EL (cell line): ENCODE measurements around the gene MAPK1IP1L.
"Not testable (repeated sequence)": the region's sequence is repeated elsewhere in the genome, so short reads cannot be mapped to it uniquely, and the experiment has no call there.

Experiments
- DNase-seq: peaks from one replicate; pipeline ENCODE4 v3.0.0-alpha.2; 2016

The MAPK1IP1L gene

DNA sequence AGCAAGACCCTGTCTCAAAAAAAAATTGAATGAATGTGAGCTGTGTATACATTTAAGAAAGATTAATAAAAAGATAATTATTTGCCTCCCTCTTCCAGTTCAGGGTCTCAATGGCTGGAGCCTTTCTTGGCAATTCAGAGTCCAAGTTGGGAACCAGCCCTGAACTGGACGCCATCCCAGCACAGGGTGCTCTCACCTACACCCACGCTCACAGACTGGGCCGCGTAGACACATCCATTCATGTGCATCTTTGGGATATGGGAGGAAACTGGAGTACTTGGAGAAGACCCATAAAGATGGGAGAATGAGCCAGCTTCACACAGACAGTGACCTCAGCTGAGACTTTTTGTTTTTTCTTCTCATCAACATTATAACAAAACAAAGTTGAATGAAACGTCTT is 6.5 kb downstream of the MAPK1IP1L start:
- DNase-seq: no peak

DNA sequence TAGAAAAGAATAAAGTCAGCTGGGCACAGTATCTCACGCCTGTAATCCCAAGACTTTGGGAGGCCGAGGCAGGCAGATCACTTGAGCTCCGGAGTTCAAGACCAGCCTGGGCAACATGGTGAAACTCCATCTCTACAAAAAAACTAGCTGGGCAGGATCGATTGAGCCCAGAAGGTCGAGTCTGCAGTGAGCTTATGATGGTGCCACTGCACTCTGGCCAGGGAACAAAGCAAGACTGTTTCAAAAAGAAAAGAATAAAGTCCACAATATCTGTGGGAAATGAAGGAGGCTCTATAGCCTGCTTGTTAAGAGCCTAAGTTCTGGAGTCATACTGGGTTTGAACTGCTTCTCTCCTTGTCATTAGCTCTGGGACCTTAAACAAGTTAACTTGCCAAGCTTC is 7.9 kb downstream of the MAPK1IP1L start:
- DNase-seq: no peak

DNA sequence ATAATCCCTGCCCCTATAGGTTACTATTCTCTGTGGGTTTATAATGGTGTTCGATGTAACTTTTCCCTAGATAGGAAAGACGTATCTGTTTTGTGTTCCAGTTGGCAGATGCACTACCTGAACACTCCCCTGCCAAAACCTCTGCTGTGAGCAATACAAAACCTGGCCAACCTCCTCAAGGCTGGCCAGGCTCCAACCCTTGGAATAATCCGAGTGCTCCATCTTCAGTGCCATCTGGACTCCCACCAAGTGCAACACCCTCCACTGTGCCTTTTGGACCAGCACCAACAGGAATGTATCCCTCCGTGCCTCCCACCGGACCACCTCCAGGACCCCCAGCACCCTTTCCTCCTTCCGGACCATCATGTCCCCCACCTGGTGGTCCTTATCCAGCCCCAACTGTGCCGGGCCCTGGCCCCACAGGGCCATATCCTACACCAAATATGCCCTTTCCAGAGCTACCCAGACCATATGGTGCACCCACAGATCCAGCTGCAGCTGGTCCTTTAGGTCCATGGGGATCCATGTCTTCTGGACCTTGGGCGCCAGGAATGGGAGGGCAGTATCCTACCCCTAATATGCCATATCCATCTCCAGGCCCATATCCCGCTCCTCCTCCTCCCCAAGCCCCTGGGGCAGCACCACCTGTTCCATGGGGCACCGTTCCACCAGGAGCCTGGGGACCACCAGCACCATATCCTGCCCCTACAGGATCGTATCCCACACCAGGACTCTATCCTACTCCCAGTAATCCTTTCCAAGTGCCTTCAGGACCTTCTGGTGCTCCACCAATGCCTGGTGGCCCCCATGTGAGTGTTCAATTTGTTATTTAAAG is 11.3 kb downstream of the MAPK1IP1L start:
- DNase-seq: no peak

DNA sequence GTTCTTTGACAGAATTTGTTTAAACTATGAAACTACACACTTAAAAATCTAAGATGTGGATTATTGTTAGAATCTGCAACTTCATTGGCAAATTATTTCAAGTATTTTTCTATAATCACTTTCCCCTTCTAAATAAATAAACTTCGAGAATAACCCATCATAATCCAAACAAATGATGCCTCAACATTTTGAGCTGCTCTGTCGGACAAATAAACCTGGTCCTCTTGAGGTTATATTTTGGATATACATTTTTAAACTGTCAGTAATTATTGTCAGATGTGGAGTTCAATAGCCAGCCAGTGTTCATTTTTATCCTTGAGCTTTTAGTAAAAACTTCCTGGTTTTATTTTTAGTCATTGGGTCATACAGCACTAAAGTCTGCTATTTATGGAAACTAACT is 13.4 kb downstream of the MAPK1IP1L start:
- not testable (repeated sequence) for DNase-seq

DNA sequence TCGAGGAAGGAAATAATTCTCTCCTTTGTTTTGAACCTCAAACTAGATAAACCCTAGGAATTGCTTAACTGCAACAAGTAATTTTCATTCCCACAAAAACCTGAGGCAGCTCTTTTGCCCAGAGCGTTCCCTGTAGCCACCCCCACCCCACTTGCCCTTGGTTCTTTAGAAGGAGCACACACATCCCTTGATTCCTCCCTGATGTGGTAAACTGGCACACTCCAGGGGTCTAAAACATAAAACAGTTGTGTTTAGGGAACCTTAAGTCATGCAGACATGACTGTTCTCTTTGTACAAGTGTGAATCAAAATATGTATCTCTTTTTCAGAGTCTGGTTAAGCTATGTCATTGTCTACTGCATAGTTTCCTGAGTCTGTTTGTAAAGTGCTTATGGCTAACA is 14.0 kb downstream of the MAPK1IP1L start:
- DNase-seq: no peak

DNA sequence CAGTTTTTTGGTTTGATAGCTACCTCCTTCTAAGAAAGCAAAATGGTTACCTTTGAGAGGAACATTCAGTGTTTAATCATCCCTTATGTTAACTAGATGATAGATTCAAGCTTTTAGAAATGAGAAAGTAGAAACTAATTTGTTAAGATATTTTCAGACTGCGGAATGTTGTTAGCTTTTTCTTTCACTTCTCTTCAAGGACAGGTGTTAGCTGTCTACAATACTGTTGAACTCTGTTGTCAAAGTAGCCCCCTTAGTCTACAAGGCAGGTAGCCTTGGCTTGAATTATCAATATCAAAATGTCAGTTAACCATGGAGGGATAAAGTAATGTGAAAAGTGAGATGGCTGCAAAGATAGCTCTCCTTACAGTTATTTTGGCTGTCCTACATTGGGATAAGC is 14.8 kb downstream of the MAPK1IP1L start:
- DNase-seq: no peak

DNA sequence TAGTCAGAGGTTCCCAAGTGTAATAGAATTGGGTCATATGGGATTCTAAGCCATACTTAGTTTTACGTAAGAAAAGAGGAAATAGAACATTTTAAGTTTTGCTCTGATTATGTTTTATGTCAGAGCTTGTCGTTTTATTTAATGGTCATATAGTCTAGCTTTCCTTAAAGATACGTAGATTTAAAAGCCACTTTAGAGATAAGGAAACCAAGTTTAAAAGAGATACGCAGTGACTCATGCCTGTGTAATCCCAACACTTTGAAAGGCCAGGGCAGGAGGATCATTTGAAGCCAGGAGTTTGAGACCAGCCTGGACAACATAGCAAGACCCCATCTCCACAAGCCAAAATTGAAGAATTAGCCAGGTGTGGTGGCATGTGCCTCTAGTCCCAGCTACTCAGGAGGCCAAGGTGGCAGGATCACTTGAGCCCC is 19.5 kb downstream of the MAPK1IP1L start:
- DNase-seq: peak; percentile 67

DNA sequence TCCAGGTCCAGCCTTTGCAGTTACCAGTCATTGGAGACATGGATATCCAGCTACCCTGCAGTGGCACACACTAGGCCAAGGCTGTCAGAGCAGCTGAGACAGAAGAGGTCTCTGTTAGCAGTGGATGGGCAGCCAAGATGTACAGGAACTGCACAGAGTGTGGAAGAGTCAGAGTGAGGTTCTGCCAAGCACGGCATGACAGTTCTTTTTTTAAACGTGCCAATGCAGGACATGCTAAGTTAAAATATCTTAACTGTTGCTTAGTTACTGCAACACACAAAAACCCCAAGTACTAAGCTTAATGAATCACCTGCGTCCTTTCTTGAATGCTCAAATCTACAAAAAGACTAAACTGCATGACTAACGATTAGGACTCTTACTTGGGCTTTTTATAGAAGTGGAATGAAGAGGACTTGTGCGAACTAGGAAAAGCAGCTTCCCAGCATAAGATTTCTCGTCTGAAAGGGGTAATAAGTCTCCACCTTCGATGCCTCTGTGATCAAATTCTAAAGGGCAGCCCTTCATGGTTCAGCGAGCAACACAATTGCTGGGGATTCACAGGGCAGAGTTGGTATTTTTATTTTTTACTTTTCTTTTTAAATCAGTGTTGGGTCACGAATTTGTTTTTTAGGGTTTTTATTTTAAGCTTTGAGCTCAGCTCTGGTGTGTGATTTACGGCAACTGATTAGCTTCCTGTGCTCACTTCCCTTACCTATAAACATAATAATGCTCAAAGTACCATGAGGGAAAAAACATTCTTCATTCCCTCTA is 20.6 kb downstream of the MAPK1IP1L start:
- DNase-seq: peak; percentile 83

DNA sequence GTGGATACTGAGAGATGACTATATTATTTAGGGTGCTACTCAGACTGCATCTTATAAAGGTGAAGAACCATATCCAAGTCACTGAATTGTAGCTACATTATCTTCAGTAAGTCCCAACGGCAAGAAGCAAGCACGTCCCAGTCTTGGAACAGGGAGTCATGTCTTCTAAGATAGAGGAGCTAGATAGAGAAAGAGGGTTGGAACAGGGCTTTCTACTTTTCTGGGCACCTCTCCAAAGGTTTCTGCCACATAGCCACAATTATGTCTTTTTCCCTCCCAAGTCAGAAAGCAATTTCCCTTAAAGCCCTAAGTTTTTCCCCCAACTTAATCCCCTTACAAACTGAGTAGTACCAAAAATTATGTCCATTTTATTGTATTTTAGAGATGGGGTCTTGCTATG is 22.4 kb downstream of the MAPK1IP1L start:
- peak; percentile 64 for DNase-seq

DNA sequence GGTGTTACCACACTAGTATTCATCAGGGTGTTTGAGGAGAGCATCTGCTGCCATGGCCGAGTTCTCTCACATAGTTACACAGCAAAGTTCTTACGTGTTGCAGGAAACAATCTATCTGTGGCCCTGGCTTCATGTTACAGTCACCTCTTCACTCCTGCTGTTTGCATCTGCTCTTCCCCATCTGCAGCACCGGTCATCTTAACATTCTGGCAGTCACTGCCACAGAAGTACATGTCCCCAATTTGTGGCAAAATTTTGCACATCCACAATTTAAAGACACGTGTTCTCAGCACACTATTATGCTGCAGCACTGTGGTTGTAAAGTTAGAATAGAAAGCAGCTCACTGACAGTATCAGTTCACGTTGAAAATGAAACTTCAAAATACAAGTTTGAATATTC is 23.2 kb downstream of the MAPK1IP1L start:
- DNase-seq: peak; percentile 31

DNA sequence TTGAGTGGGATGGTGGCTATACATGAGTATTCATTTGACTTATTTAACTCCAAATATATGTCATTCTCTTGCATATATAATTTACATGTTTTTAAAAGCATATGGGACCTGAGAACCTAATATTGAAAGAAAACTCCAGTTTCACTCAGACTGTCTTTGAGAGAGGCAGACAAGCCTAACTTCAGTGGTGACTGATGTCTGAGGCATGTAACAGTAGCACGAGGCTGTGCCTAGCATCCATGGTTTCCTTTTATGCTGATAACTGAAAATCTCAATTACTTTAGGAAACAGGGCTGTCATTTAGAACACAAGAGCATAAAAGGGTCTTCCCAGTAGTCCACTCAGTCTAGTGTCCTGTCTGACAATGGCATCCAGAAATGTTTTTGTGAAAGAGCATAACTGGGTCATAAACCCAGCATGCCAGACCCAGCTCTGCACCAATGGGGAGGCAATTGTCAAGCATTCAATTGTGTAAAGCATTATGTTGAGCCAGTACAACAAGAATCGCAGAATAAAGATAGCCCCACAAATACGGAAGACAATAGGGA is 24.3 kb downstream of the MAPK1IP1L start:
- DNase-seq: peak; percentile 55

DNA sequence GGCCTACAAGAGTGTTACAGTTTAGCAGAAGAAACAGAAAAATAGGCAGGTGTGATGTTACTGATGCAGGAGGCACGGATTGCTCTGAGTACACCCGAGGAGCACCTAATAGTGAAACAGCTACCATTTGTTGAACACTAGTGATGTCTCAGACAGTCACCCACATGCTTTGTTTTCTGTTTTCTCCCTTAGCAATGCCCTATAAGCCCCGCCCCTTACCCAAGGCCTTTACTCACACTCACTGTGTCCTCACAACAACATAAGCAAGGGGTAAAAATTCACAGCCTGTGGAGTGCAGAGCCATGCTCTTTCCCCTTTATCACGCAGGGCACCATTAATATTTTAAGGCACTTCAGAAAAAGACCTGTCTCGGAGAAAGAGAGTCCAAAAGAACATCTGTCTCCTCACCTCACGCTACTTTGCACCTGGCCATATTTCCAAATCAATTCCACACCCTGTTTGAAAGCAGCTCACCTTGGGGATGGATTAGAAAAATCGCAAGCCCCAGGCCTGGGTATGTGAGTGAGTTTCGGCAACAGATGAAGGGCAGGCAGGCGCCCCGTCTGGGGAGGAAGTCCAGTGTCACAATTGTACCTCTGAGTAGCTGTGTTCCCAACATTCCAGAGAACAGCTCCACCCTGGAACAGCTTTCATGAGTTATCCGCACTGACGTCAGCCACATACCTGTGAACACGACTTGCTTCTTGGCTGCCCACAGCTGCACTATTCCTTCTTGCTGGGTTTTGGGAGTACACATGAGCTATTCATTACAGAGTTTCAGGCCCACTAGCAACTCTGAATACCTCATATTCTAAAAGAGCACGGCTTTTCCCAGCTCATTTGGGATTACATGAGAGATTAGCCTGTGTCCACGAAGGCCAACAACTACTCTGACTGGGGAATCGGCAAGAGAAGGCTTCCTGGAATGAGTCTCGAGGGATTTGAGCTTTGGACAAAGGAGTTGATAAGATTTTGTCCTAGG is 26.0 kb downstream of the MAPK1IP1L start:
- no peak for DNase-seq

DNA sequence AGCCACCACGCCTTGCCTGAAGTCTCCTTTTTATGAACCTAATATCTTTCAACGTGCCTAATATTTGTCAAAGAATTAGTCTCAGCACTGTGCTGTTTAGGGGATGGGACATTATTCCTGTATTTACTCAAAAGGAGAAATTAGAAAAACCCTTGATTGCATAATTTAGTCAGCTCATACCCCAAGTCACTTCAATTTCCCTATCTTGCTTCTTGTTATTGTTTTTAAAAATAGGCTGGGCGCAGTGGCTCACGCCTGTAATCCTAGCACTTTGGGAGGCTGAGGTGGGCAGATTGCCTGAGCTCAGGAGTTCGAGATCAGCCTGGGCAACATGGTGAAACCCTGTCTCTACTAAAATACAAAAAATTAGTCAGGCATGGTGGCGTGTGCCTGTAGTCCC is 28.5 kb downstream of the MAPK1IP1L start:
- DNase-seq: not testable (repeated sequence)

DNA sequence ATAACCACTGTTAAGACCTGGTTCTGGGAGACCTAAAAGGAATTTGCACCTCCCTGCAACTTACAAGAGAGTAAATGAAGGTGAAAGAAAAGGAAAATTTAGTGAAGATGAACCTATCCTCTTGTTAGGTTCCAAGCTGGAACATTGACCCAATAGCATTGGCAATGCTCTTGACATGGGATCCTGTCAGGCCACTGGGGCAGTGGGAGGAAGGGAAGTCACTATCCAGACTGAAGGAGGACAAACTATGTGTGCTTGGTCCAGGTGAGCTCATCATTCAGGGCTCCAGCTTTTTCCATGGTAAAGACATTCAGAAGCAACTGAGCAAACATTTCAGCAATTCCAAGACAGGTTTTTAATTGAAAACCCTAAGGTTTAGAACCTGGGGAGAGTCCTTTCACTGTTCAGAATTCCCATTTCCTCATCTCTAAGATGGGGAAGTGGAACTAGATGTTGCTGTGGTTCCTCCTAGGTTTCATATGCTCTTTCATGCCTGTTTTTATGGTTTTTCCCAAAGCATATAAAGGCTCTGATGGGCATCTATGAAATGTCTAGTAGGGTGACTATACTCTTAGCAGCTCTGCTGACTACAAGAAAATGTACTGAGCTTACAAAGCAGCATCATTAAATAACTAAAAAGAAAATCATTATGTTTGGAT is 33.1 kb downstream of the MAPK1IP1L start:
- no peak for DNase-seq

DNA sequence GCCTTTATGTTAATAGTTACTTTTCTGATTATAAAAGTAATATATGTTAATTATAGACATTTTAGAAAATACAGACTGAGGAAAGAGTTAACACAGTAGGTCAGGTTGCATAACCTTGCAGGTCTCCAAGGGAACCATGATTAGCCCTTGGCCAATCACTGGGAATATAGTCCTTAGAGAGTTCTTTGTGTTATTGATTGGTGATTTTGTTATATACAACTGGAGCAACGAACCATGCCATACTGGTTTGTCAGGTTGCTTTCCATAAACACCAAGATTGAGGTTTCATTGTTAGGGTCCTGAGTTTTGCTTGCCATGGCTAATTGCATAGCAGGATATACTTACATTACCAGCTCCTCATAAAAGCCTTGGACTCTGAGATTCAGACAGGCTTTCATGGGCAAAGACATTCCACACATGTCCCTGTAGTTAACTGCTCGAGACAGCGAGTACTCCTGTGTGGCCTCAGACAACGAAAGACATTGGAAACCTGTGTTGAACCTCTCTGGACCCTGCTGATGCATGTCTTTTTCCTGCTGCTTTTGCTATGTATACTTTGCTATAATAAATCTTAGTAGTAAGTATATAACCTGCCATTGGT is 33.7 kb downstream of the MAPK1IP1L start:
- DNase-seq: no peak

DNA sequence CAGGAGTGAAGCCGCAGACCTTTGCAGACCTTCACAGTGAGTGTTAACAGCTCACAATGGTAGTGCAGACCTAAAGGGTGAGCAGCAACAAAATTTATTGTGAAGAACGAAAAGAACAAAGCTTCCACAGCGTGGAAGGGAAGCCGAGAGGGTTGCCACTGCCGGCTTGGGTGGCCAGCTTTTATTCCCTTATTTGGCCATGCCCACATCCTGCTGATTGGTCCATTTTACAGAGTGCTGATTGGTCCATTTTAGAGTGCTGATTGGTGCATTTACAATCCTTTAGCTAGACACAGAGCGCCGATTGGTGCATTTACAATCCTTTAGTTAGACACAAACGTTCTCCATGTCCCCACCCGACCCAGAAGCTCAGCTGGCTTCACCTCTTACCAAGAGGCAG is 35.5 kb downstream of the MAPK1IP1L start:
- DNase-seq: no peak

DNA sequence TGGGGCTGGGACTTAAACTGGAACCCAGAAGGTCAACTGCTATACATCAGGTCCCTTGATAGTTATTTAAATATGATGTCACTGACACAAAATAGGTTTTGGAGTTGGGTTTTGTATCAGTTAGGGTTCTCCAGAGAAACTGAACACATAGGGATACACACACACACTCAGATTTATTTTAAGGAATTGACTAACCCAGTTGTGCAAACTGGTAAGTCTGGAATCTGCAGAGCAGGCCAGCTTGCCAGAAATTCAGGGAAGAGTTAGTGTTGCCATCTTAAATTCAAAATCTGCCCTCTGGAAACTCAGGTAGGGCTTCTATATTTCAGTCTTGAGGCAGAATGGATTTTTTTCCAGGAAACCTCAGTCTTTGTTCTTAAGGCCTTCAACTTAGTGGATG is 36.9 kb downstream of the MAPK1IP1L start:
- no peak for DNase-seq

DNA sequence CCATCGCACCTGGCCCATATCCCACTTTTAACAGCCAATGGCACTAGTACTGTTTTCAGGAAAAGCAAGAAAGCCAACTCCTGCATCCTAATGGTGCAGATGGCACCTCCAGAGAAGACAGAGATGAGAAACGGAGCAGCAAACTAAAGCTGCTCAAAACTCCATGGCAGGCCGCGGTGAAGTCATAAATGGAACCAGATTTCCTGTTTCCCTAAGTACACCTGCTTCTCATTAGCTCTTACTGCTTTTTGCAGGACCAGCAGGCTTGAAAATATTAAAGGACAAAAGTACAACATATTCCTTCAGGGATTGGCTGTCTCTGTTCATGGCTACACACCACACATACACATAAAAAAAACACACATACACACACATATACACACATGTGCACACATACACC is 40.9 kb downstream of the MAPK1IP1L start:
- peak; percentile 21 for DNase-seq

DNA sequence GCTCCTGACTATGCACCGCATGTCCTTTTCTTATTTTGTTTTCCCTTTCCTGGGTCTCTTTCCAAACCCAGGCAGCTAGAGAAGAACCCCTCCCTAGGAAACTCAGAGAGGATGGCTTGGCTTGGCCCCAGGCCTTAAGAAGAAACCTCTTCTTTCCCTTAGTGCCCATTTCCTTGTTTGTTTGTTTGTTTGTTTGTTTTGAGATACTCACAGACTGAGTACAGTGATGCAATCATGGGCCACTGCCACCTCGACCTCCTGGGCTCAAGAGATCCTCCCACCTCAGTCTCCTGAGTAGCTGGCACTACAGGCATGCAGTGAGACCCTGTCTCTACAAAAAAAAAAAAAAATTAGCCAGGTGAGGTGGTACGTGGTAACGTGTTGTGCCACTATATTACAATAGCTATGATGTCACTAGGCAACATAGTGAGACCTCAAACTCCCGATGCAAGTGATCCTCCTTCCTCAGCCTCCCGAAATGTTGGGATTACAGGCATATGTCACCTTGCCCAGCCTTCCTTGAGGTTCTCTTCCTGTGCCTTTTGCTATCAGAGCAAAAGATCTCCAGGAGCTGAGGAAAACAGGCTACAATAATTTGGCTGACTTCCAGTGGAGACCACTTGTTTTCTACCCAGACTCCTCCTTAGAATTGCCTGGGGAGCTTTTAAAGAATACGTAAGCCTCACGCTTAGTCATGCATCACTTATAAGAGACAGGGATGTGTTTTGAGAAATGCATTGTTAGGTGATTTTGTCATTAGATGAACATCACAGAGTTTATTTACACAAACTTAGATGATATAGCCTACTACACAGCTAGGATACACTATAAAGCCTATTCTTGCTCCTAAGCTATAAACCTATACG is 43.1 kb downstream of the MAPK1IP1L start:
- DNase-seq: peak; percentile 87

DNA sequence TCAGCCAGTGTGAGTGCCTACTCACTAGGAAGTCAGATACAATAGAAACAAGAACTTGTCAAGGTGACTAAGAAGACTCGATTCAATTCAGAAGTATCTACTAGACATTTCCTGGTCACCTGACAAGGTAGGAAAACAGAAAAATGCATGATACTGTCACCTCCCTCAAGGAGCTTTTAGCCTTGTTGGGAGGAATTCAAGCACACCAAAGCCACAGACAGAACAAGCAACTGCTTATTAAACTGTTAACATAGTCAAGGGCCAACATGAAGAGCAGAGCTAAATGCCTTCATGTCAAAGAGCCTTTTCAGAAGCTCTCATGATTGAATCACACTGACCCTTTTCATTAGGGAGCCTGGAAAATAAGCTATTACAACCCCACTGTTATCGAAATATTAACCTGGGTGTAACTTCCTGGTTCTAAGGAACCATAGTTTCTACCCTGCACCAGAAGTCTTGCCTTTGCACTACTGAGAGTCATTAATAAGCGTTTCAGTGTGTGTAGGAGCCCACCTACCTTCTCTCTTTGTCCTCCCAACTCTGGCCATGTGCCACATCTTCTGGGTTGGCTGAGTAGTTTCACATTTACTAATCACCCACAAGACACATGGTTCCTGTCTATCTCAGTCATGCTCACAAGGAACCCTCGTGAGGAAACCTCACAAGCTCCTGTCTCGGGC is 46.6 kb downstream of the MAPK1IP1L start:
- no peak for DNase-seq
